ENCODE results near the gene MRPS6.

Gene MRPS6

DNA sequence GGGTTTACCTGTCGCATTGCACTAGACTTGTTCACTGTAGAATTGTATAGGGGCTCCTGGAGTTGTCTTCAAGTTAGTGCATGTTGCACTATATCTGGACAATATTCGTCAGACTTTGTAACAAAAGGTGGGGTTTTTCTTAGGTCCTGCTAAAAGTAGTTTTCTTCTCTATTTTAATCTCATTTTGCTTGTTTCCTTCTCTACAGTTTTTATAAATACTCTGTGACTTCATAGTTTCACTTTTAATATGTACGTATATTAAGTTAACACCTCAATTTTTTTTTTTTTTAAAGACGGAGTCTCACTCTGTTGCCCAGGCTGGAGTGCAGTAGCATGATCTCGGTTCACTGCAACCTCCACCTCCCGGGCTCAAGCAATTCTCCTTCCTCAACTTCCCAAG lies 26.5 kb upstream of the MRPS6 start:
- TF ChIP-seq, protein P1, sequence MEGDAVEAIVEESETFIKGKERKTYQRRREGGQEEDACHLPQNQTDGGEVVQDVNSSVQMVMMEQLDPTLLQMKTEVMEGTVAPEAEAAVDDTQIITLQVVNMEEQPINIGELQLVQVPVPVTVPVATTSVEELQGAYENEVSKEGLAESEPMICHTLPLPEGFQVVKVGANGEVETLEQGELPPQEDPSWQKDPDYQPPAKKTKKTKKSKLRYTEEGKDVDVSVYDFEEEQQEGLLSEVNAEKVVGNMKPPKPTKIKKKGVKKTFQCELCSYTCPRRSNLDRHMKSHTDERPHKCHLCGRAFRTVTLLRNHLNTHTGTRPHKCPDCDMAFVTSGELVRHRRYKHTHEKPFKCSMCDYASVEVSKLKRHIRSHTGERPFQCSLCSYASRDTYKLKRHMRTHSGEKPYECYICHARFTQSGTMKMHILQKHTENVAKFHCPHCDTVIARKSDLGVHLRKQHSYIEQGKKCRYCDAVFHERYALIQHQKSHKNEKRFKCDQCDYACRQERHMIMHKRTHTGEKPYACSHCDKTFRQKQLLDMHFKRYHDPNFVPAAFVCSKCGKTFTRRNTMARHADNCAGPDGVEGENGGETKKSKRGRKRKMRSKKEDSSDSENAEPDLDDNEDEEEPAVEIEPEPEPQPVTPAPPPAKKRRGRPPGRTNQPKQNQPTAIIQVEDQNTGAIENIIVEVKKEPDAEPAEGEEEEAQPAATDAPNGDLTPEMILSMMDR (IDR thresholded peaks at IDR 0.05; ENCODE audit: poor library complexity, severe bottlenecking), result no peak
- Histone ChIP-seq H3K4me3 (ENCODE audit: severe bottlenecking) (no peak overlapping the region), H3K4me1 (ENCODE audit: insufficient read depth, poor library complexity, severe bottlenecking) (no peaks in the 10 kb centered on the region), H3K27ac (ENCODE audit: poor library complexity, severe bottlenecking) (no peak overlapping the region), H3K27me3 (ENCODE audit: insufficient read depth, poor library complexity, severe bottlenecking) (no peaks in the 10 kb centered on the region), H3K9me3 (ENCODE audit: severe bottlenecking) (no peaks in the 10 kb centered on the region), H3K36me3 (ENCODE audit: low read depth) (no peaks in the 10 kb centered on the region)
- DNase-seq (ENCODE audit: low spot score) (no peak), ATAC-seq (ENCODE audit: low read depth) (no peak)

DNA sequence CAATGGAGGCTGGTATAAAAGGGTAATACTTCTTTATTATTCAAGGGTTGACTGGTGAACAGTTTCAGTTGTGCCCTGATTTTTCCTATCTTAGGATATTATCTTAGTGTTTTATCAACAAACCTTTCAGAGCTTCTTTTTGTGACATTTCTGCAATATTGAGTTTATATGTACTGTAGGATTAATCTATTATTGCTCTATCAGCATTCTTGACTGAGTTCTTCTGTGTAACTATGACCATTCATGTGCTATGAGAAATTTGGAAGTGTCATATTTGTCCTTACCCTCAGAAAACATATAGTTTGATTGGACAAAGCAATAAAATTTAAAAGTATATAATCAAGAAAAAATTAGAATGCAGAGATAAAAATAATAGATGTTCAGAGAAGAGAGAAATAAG lies 25.5 kb upstream of the MRPS6 start:
- Histone ChIP-seq H3K9me3 (ENCODE audit: severe bottlenecking) (no peaks in the 10 kb centered on the region), H3K27me3 (ENCODE audit: insufficient read depth, poor library complexity, severe bottlenecking) (no peaks in the 10 kb centered on the region), H3K4me1 (ENCODE audit: insufficient read depth, poor library complexity, severe bottlenecking) (no peaks in the 10 kb centered on the region), H3K4me3 (ENCODE audit: severe bottlenecking) (no peak overlapping the region), H3K27ac (ENCODE audit: poor library complexity, severe bottlenecking) (no peak overlapping the region), H3K36me3 (ENCODE audit: low read depth) (no peaks in the 10 kb centered on the region)
- no peak for ATAC-seq (ENCODE audit: low read depth)
- no peak for DNase-seq (ENCODE audit: low spot score)
- TF ChIP-seq, protein P1 (IDR thresholded peaks at IDR 0.05; ENCODE audit: poor library complexity, severe bottlenecking), result no peak

DNA sequence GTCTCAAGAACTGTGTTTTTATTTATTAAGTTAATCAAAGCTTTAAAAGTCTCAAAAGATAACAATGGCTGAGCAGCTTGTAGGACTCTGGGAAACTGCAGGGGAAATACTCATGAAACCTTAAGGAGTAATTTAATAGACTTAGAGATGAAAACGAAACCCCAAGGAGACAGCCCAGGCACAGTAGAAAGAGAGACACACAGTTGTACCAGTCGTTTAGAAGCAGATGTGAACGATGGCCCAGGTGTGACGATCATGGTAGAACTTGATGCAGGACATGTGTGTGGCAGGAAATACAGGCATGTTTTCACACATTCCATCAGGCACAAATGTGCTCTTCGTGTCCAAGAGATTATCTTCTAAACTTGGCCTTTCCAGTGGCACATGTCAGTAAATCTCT lies 21.2 kb upstream of the MRPS6 start:
- no peak for DNase-seq (ENCODE audit: low spot score)
- ATAC-seq (ENCODE audit: low read depth), result no peak
- Histone ChIP-seq H3K27me3 (ENCODE audit: insufficient read depth, poor library complexity, severe bottlenecking) (no peaks in the 10 kb centered on the region), H3K4me1 (ENCODE audit: insufficient read depth, poor library complexity, severe bottlenecking) (no peaks in the 10 kb centered on the region), H3K36me3 (ENCODE audit: low read depth) (no peaks in the 10 kb centered on the region), H3K4me3 (ENCODE audit: severe bottlenecking) (no peak overlapping the region), H3K9me3 (ENCODE audit: severe bottlenecking) (no peaks in the 10 kb centered on the region), H3K27ac (ENCODE audit: poor library complexity, severe bottlenecking) (no peak overlapping the region)
- TF ChIP-seq, protein P1 (IDR thresholded peaks at IDR 0.05; ENCODE audit: poor library complexity, severe bottlenecking), result no peak

DNA sequence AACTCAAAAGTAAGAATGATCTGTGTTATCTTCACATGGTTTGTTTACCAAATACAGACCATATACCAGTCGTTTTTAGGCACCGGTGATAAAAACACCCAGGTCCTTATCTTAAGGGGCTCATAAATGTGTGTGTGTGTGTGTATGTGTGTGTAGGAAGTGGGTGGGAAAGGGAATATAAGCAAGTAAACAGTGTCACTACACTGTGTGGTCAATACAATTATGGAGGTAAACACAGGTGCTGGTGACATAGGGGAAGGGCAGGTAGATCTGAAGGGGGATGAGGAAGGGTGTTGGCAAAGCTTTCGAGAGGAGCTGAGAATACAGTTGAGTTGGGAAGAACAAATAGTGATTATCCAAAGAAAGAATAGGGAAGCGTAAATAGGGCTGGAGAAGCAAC lies 19.1 kb upstream of the MRPS6 start:
- H3K9me3 ChIP-seq (ENCODE audit: severe bottlenecking), result no peaks in the 10 kb centered on the region
- no peaks in the 10 kb centered on the region for H3K36me3 ChIP-seq (ENCODE audit: low read depth)
- H3K4me3 ChIP-seq (ENCODE audit: severe bottlenecking), result no peak overlapping the region
- H3K27ac ChIP-seq (ENCODE audit: poor library complexity, severe bottlenecking), result no peak overlapping the region
- no peak for DNase-seq (ENCODE audit: low spot score)
- no peaks in the 10 kb centered on the region for H3K4me1 ChIP-seq (ENCODE audit: insufficient read depth, poor library complexity, severe bottlenecking)
- no peaks in the 10 kb centered on the region for H3K27me3 ChIP-seq (ENCODE audit: insufficient read depth, poor library complexity, severe bottlenecking)
- no peak for ATAC-seq (ENCODE audit: low read depth)
- TF ChIP-seq, protein P1 (IDR thresholded peaks at IDR 0.05; ENCODE audit: poor library complexity, severe bottlenecking), result no peak

DNA sequence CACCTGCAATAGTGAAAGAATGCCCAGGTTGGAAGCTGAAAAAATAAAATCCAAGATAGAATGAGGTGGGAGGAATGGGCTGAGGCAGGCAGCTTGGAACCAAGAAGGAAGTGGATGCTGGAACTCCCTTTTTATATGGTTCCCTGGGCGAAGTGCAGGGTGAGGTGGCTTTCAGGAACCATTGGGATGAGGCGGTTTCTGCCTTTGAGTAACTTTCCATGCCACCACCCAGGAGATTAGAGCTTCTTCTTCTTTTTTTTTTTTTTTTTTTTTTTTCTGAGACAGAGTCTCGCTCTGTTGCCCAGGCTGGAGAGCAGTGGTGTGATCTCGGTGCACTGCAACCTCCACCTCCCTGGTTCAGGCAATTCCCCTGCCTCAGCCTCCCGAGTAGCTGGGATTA lies 17.8 kb upstream of the MRPS6 start:
- H3K9me3 ChIP-seq (ENCODE audit: severe bottlenecking), result no peaks in the 10 kb centered on the region
- DNase-seq (ENCODE audit: low spot score) (no peak), ATAC-seq (ENCODE audit: low read depth) (no peak)
- no peaks in the 10 kb centered on the region for H3K36me3 ChIP-seq (ENCODE audit: low read depth)
- TF ChIP-seq, protein P1 (IDR thresholded peaks at IDR 0.05; ENCODE audit: poor library complexity, severe bottlenecking), result no peak
- no peaks in the 10 kb centered on the region for H3K4me1 ChIP-seq (ENCODE audit: insufficient read depth, poor library complexity, severe bottlenecking)
- no peak overlapping the region for H3K27ac ChIP-seq (ENCODE audit: poor library complexity, severe bottlenecking)
- H3K27me3 ChIP-seq (ENCODE audit: insufficient read depth, poor library complexity, severe bottlenecking), result no peaks in the 10 kb centered on the region
- H3K4me3 ChIP-seq (ENCODE audit: severe bottlenecking), result no peak overlapping the region

All from RWPE2 (cell line).